NCI-H2196 (cell line): Measurements from ENCODE around the gene GNAI1.

Experiments used
- DNase-seq: peaks from one replicate; lab custom pipeline; 2025; ENCODE audit not compliant: unreplicated experiment; lab: John Stamatoyannopoulos, UW

The GNAI1 gene

DNA sequence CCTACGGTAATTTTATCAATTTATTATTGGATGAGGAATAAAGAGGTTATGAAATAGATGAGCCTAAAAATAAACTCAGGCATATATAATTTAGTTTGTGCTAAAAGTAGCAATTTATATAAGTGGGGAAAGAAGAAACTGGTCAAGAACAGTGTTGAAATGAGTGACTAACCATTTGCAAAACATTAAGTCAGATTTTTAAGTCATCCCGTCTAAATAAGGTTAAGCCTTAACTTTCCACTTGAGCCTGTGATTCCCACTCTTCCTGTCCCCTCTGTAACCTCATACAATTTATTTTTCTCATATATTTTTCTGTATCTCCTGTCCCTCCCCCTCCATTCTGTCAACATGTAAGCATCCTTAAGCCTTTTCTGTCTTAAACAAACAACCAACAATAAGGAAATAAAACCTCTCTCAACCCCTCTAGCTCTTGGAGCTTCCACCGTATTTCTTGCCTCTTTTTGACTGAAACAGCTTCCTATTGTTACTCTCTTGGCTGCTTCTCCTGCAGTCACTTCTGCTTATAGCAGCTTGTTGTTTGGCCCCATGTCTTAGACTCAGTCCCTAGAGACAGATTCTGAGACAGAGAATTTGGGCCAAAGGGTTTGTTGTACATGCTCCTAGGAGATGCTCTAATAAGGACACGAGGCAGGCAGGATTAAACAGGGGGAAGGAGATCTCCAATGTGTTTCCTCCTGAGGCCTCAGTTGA lies 109.7 kb downstream of the GNAI1 start:
- DNase-seq = no peak

GRCh38 chr7:80247144-80247543 lies 112.5 kb downstream of the GNAI1 start:
- DNase-seq = no peak

DNA sequence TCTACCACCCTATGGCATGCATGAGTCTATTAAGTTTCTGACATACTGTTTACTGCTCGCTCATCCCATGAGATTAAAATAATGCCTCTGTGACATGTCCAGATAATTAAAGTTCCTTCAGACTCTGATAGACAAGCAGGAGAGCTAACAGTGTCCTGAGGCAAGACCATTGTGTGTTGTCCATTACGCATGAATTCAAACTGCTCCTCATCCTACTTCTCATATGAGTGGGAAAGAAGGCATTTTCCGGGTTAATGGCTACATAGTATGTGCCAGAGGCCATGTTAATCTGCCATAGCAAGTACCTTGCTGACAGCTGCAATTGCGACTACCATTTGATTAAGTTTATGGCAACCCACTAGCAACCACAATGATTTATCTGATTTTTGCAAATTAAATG lies 113.3 kb downstream of the GNAI1 start:
- DNase-seq = no peak

- no peak for DNase-seq
These were observed 114.6 kb downstream of the GNAI1 start for GRCh38 chr7:80249184-80249583.

- DNase-seq = no peak
These were observed 115.1 kb downstream of the GNAI1 start for GRCh38 chr7:80249619-80250295.

DNA sequence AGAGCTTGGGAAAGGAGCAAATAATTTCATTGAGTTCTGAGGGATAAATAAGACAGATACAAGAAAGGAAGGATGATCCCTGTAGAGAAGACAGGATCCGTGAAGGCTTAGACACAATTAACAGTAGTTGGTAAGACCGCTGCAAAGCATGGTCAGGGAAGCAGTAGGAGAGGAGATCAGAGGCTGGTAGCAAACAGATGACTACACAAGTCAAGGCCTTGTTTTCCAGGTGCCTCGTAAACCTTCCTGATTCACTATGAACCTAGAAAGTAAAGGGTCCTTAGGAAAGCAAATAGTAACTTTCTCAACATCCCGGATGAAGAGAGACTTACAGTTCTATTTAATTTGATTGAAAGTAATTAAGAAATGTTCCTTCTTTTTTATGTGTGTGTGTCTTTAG lies 118.6 kb downstream of the GNAI1 start:
- DNase-seq = no peak

GRCh38 chr7:80253653-80254052 lies 119.0 kb downstream of the GNAI1 start:
- DNase-seq = no peak

DNA sequence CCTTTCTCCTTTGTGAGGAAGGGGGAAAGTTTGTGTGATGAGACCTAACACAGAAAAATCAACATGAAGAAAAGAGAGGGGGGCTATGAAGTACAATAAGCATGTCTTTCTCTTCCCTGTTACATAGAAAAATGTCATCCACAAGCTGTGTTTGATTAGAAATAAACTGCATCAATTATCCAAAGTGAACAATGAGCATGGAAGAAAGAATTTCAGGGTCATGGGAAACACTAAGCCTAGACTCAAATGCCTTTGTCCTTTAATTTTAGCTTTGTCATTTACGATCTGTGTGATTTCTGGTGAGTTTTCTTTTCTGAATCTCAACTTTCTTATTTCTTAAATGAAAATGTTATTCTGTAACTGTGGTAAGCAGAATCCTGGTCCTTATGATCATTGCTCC lies 121.0 kb downstream of the GNAI1 start:
- no peak for DNase-seq

- no peak for DNase-seq
These were observed 123.1 kb downstream of the GNAI1 start for GRCh38 chr7:80257756-80258155.

DNA sequence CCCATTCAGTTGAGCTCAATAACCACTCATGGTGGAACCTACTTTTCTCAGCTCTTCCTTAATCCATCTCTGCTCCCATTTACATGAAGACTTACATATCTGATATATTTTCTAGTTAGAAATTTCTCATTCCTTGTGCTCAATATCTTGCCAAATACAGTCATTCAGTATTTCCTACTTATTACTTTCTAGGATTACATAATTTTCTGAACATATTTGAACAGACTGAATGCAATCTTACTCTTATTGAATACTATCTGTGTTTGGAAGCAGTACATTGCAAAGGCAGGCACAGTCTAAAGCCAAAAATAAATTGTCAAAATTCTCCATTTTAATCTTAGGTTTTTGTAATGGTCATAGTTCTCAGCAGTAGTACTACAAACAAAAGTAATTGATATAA lies 126.0 kb downstream of the GNAI1 start:
- no peak for DNase-seq

GRCh38 chr7:80263333-80263732 lies 128.7 kb downstream of the GNAI1 start:
- DNase-seq = no peak

GRCh38 chr7:80263821-80264220 lies 129.2 kb downstream of the GNAI1 start:
- DNase-seq = no peak

DNA sequence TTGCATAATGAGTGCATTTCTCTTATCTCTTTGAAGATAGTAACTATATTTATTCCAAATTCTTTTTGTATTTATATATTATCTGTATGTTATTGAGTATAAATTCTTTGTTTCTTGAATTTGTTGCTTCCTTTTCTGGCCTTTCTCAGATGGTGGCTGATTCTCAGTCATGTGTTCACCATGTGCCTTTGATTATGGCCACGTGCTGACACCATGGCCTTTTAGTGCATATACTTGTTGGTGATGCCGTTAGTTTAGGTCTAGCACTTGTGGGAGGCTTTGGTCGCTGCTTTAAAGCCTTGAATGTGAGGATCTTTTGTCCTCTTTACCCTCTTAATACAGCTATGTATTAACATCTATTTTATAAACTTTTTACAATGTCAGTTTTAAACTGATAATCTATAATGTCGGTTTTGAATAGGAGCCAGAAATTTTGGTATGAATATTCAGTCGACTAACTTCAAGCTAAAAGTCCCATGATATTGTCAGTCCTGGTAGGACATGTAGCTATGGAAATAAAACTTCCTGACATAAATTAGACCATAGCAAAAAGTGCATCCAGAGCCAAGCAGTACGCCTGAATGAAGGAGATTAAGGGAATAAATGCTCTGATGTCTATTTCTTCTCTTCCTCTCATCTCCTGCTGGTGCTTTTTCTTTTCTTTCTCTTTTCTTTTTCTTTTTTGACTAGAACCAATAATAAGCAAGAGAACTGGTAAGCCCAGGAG lies 130.3 kb downstream of the GNAI1 start:
- no peak for DNase-seq

DNA sequence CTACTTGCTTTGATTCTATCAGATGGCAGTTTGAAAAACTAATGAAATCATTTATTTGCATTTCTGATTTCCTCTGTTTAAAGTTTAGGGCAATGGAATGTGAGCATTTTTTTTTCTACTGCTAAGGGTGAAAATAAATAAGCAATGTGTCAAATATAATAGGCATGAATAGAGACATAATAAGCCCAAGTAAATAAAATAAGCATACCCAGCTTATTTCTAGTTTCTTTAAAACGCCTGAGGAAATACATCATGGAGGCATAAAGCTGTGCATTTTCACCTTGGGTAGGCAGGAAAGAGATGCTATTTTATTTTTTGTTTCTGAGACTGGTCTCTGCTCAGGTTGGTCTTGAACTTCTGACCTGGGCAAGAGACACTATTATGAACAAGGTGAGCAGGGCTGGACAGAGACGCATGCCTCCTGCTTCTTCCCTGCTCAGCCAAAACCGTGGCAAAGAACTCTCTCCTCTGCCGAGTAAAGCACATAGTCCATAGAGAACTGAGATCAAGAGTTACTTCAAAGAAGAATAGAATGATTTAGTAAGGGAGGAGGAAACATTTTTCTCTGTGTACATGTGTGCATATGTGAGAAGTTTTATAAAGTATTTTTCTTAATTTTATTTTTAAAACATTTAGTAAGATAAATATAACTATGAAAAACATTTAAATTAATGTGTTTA lies 138.1 kb downstream of the GNAI1 start:
- no peak for DNase-seq

DNA sequence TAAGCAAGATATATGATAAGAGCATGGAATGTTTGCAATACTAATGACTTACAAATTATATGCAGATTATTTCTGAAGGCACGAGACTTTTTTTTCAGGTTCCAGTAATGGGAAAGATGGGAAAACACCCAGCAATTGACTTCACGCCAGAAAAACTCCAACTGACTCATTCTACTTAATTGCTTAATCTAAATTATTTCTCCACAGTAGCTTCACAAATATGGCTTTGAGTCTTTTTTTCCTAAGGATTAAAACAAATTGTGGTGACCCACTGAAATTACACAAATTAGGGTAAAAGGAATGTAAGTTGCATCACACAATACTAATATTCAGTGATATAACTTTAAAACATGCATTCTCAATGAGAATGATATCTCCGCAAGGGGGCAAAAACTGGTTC lies 138.7 kb downstream of the GNAI1 start:
- no peak for DNase-seq

GRCh38 chr7:80275192-80275605 lies 140.6 kb downstream of the GNAI1 start:
- DNase-seq = no peak
